GM12801 (cell line): Measurements from ENCODE around the gene EIF2S2.

Source experiments
- CTCF ChIP-seq: IDR thresholded peaks from one replicate; pipeline ENCODE4 v1.5.1; 2011; ENCODE audit warnings: control low read depth; ENCODE audit not compliant: insufficient read length; ENCODE audit errors: extremely low read depth

EIF2S2 gene

GRCh38 chr20:34115232-34115631 lies 3.2 kb upstream of the EIF2S2 start:
- TF ChIP-seq CTCF, result no peak

- TF ChIP-seq CTCF, result no peak
Measured at GRCh38 chr20:34114809-34115208, 2.8 kb upstream of the EIF2S2 start.

GRCh38 chr20:34112600-34113101 lies 608 bp upstream of the EIF2S2 start:
- no peak for TF ChIP-seq CTCF

- no peak for TF ChIP-seq CTCF
Measured at GRCh38 chr20:34110745-34111641, 1.1 kb downstream of the EIF2S2 start.

- no peak for TF ChIP-seq CTCF
Measured at GRCh38 chr20:34110025-34110744, 1.9 kb downstream of the EIF2S2 start.

GRCh38 chr20:34109442-34109841 lies 2.6 kb downstream of the EIF2S2 start:
- TF ChIP-seq CTCF, result no peak

GRCh38 chr20:34108616-34109174 lies 3.3 kb downstream of the EIF2S2 start:
- no peak for TF ChIP-seq CTCF
